Neural cell (in vitro differentiated cells): ENCODE results near the gene S100Z. TPM values are rescaled to one million over a fixed set of nuclear protein-coding genes. Genes with fewer than 3 reads are reported as not detected.
"Not testable (repeated sequence)": the region's sequence is repeated elsewhere in the genome, so short reads cannot be mapped to it uniquely, and the experiment has no call there.

Source experiments
- H2AFZ ChIP-seq: fragments of 200-600, 300-800 bp; sonication (generic), shearing (Covaris generic); 2 replicates; pipeline ENCODE4 v1.6.0; 2014; ENCODE audit warnings: low read depth, mild to moderate bottlenecking, antibody characterized with exemption, low read length, moderate library complexity
- H3F3A ChIP-seq: fragments of 200-600 bp; shearing (Covaris generic); 2 replicates; pipeline ENCODE4 v1.6.1; 2016; ENCODE audit warnings: mild to moderate bottlenecking, moderate library complexity, mixed read lengths, antibody characterized with exemption, low read length; ENCODE audit not compliant: insufficient read depth, poor library complexity, severe bottlenecking
- H3K27ac ChIP-seq: fragments of 200-600, 300-800 bp; sonication (generic), shearing (Covaris generic); 2 replicates; pipeline ENCODE4 v1.5.1; 2014; ENCODE audit warnings: mild to moderate bottlenecking, low read length, moderate library complexity
- H3K27me3 ChIP-seq: fragments of 300-800, 200-600 bp; sonication (generic), shearing (Covaris generic); 2 replicates; pipeline ENCODE4 v1.6.0; 2014; ENCODE audit warnings: mild to moderate bottlenecking, low read depth, low read length, moderate library complexity; ENCODE audit not compliant: insufficient read depth
- H3K36me3 ChIP-seq: fragments of 300-800, 200-600 bp; sonication (generic), shearing (Covaris generic); 2 replicates; pipeline ENCODE4 v1.5.1; 2014; ENCODE audit warnings: mild to moderate bottlenecking, antibody characterized with exemption, low read length, moderate library complexity; ENCODE audit not compliant: insufficient read depth
- H3K4me2 ChIP-seq: fragments of 300-800, 200-600 bp; sonication (generic), shearing (Covaris generic); 2 replicates; pipeline ENCODE4 v1.6.0; 2014; ENCODE audit warnings: mild to moderate bottlenecking, low read length
- H3K4me3 ChIP-seq: fragments of 300-800, 200-600 bp; sonication (generic), shearing (Covaris generic); 2 replicates; pipeline ENCODE4 v1.5.1; 2014; ENCODE audit warnings: mild to moderate bottlenecking, low read length, moderate library complexity
- H3K79me2 ChIP-seq: fragments of 200-600 bp; shearing (Covaris generic); replicated peaks from 2 replicates; pipeline ENCODE4 v1.6.0; 2014; ENCODE audit warnings: mild to moderate bottlenecking, low read length, moderate library complexity; ENCODE audit not compliant: insufficient read depth
- H3K9ac ChIP-seq: fragments of 300-800, 200-600 bp; sonication (generic), shearing (Covaris generic); 2 replicates; pipeline ENCODE4 v1.6.1; 2016; ENCODE audit warnings: mild to moderate bottlenecking, low read length, mixed read lengths
- H3K9me2 ChIP-seq: fragments of 200-600 bp; shearing (Covaris generic); 2 replicates; pipeline ENCODE4 v1.6.1; 2016; ENCODE audit warnings: mild to moderate bottlenecking, low read length, mixed read lengths; ENCODE audit not compliant: insufficient read depth
- H3K9me3 ChIP-seq: fragments of 200-600, 300-800 bp; sonication (generic), shearing (Covaris generic); 2 replicates; pipeline ENCODE4 v1.6.1; 2016; ENCODE audit warnings: mild to moderate bottlenecking, mixed run types, low read length, moderate library complexity, mixed read lengths
- H4K20me1 ChIP-seq: fragments of 200-600 bp; shearing (Covaris generic); 2 replicates; pipeline ENCODE4 v1.6.1; 2016; ENCODE audit warnings: mild to moderate bottlenecking, mixed run types; ENCODE audit not compliant: insufficient read depth
- CTCF ChIP-seq: fragments of 450-650 bp; IDR thresholded peaks from 2 replicates; pipeline ENCODE4 v1.5.1; 2014; ENCODE audit warnings: antibody characterized with exemption, mild to moderate bottlenecking, moderate library complexity; ENCODE audit not compliant: poor library complexity, severe bottlenecking
- EP300 ChIP-seq: fragments of 450-650 bp; conservative IDR thresholded peaks from 2 replicates; pipeline ENCODE4 v1.6.1; 2014; ENCODE audit warnings: antibody characterized with exemption, mild to moderate bottlenecking, moderate library complexity; ENCODE audit not compliant: poor library complexity, severe bottlenecking
- EZH2 ChIP-seq: fragments of 200-600, 300-800 bp; shearing (Covaris generic), sonication (generic); IDR thresholded peaks from 2 replicates; pipeline ENCODE4 v1.6.1; 2014; ENCODE audit warnings: antibody characterized with exemption, low read length, borderline replicate concordance, mild to moderate bottlenecking; ENCODE audit not compliant: insufficient read depth, poor library complexity, severe bottlenecking
- MXI1 ChIP-seq: fragments of 450-650 bp; conservative IDR thresholded peaks from 2 replicates; pipeline ENCODE4 v1.6.1; 2014; ENCODE audit warnings: antibody characterized with exemption, mild to moderate bottlenecking; ENCODE audit not compliant: poor library complexity, severe bottlenecking
- RAD21 ChIP-seq: fragments of 450-650 bp; conservative IDR thresholded peaks from 2 replicates; pipeline ENCODE4 v1.6.1; 2014; ENCODE audit warnings: antibody characterized with exemption, mild to moderate bottlenecking, moderate library complexity
- REST ChIP-seq: IDR thresholded peaks from 2 replicates; pipeline ENCODE4 v1.6.1; 2012; ENCODE audit warnings: borderline replicate concordance
- SMC3 ChIP-seq: fragments of 450-650 bp; conservative IDR thresholded peaks from 2 replicates; pipeline ENCODE4 v1.6.1; 2014; ENCODE audit warnings: antibody characterized with exemption, mild to moderate bottlenecking, moderate library complexity; ENCODE audit not compliant: poor library complexity
- TAF1 ChIP-seq: IDR thresholded peaks from 2 replicates; pipeline ENCODE4 v1.6.1; 2012; ENCODE audit warnings: low read depth
- polyA plus RNA-seq: library from polyadenylated mRNA; depleted of rRNA; stranded (reverse); fragments of >200 nt; gene quantifications from 2 replicates; pipeline ENCODE4 v1.2.3, GENCODE V29; 2014

Gene S100Z
- polyA plus RNA-seq, 1 donor from 2014 or later, result not detected

GRCh38 chr5:76944638-76945037, 94.8 kb downstream of the S100Z start:
- H2AFZ ChIP-seq, result no peak overlapping the region

GRCh38 chr5:76945238-76945637, 95.4 kb downstream of the S100Z start:
- H3K4me2 ChIP-seq, H3F3A ChIP-seq, H3K27ac ChIP-seq, H4K20me1 ChIP-seq, H3K36me3 ChIP-seq, H3K9ac ChIP-seq, H2AFZ ChIP-seq, H3K79me2 ChIP-seq, H3K4me3 ChIP-seq, H3K9me2 ChIP-seq, H3K27me3 ChIP-seq, H3K9me3 ChIP-seq: not testable (repeated sequence)

More at GRCh38 chr5:76944638-76945037, 94.8 kb downstream of the S100Z start:
- no peaks in the 10 kb centered on the region for H3K36me3 ChIP-seq
- H3K27me3 ChIP-seq, result no peaks in the 10 kb centered on the region
- no peak overlapping the region for H3K4me2 ChIP-seq
- H3K9me2 ChIP-seq, result no peaks in the 10 kb centered on the region
- no peaks in the 10 kb centered on the region for H3K9me3 ChIP-seq
- no peaks in the 10 kb centered on the region for H4K20me1 ChIP-seq
- H3K4me3 ChIP-seq, result no peak overlapping the region
- H3K27ac ChIP-seq, result no peak overlapping the region
- no peak overlapping the region for H3K9ac ChIP-seq
- H3K79me2 ChIP-seq, result no peaks in the 10 kb centered on the region
- TF ChIP-seq RAD21, result no peak
- no peaks in the 10 kb centered on the region for H3F3A ChIP-seq

GRCh38 chr5:76946090-76946489, 96.3 kb downstream of the S100Z start:
- no peak overlapping the region for H3K27ac ChIP-seq
- no peaks in the 10 kb centered on the region for H3K79me2 ChIP-seq
- no peaks in the 10 kb centered on the region for H3K36me3 ChIP-seq
- H3K9me2 ChIP-seq, result no peaks in the 10 kb centered on the region
- H3K27me3 ChIP-seq, result no peaks in the 10 kb centered on the region
- H4K20me1 ChIP-seq, result no peaks in the 10 kb centered on the region
- no peak overlapping the region for H2AFZ ChIP-seq
- no peak overlapping the region for H3K4me3 ChIP-seq
- H3K9me3 ChIP-seq, result no peaks in the 10 kb centered on the region
- H3F3A ChIP-seq, result no peaks in the 10 kb centered on the region
- TF ChIP-seq EZH2, result no peak
- TF ChIP-seq SMC3, result no peak
- TF ChIP-seq REST, result no peak
- no peak for TF ChIP-seq MXI1
- no peak for TF ChIP-seq EP300
- TF ChIP-seq TAF1, result no peak
- TF ChIP-seq RAD21, result no peak
- no peak for TF ChIP-seq CTCF
- H3K4me2 ChIP-seq, result no peak overlapping the region
- H3K9ac ChIP-seq, result no peak overlapping the region
